PC-9 (cell line): ENCODE data around the gene SLC25A10. TPM values are rescaled to one million over a fixed set of nuclear protein-coding genes. Genes with fewer than 3 reads are reported as not detected.

ENCODE experiments used
- BruUV-seq: library from RNA; stranded (reverse); fragments of 400-500 nt; replicated peaks from 2 replicates; lab custom pipeline; 2021; lab: Mats Ljungman, UMichigan
- CTCF ChIA-PET: fragments of 300-600 bp; sonication (Branson Sonifier 250); formaldehyde crosslinking; loops from one replicate; lab custom pipeline; 2022; ENCODE audit warnings: antibody characterized with exemption; lab: Charles Lee
- POLR2A ChIA-PET: fragments of 300-600 bp; sonication (Branson Sonifier 250); formaldehyde crosslinking; loops from one replicate; lab custom pipeline; 2022; ENCODE audit warnings: antibody characterized with exemption; ENCODE audit not compliant: unreplicated experiment; lab: Charles Lee
- DNase-seq, 2 experiments: peaks; one replicate each; pipeline versions ENCODE4 v3.0.0 to v3.0.0-alpha.2; 2015 to 2022; ENCODE audit warnings: mixed read lengths in 1 of 2
- H2AFZ ChIP-seq: fragments of 200-600 bp; sonication (generic); 2 replicates; pipeline ENCODE4 v1.8.1; 2017; ENCODE audit warnings: antibody characterized with exemption
- H3F3A ChIP-seq: fragments of 200-600 bp; sonication (generic); 2 replicates; pipeline ENCODE4 v1.8.1; 2017; ENCODE audit warnings: antibody characterized with exemption, mild to moderate bottlenecking, low read depth; ENCODE audit not compliant: insufficient read depth
- H3K27ac ChIP-seq: fragments of 200-600 bp; sonication (generic); 2 replicates; pipeline ENCODE4 v1.6.1; 2016; ENCODE audit warnings: mixed run types
- H3K27me3 ChIP-seq: fragments of 200-600 bp; sonication (generic); 2 replicates; pipeline ENCODE4 v1.6.1; 2016; ENCODE audit warnings: low read depth, mixed run types; ENCODE audit not compliant: insufficient read depth
- H3K36me3 ChIP-seq: fragments of 200-600 bp; sonication (generic); 2 replicates; pipeline ENCODE4 v1.6.1; 2016; ENCODE audit warnings: low read depth, mixed run types
- H3K4me1 ChIP-seq: fragments of 200-600 bp; sonication (generic); replicated peaks from 2 replicates; pipeline ENCODE4 v1.6.1; 2016; ENCODE audit warnings: mixed run types; ENCODE audit not compliant: insufficient read depth
- H3K4me2 ChIP-seq: fragments of 200-600 bp; sonication (generic); 2 replicates; pipeline ENCODE4 v1.6.1; 2017; ENCODE audit warnings: mixed run types
- H3K4me3 ChIP-seq: fragments of 200-600 bp; sonication (generic); 2 replicates; pipeline ENCODE4 v1.6.1; 2016; ENCODE audit warnings: mixed run types
- H3K79me2 ChIP-seq: fragments of 200-600 bp; sonication (generic); 2 replicates; pipeline ENCODE4 v1.6.1; 2017; ENCODE audit warnings: low read depth, mixed run types
- H3K9me2 ChIP-seq: fragments of 200-600 bp; sonication (generic); 2 replicates; pipeline ENCODE4 v1.8.1; 2017; ENCODE audit warnings: mild to moderate bottlenecking; ENCODE audit not compliant: insufficient read depth
- H3K9me3 ChIP-seq: fragments of 200-600 bp; sonication (generic); 2 replicates; pipeline ENCODE4 v1.8.1; 2016; ENCODE audit warnings: low read depth; ENCODE audit not compliant: insufficient read depth
- H4K20me1 ChIP-seq: fragments of 200-600 bp; sonication (generic); 2 replicates; pipeline ENCODE4 v1.8.1; 2017; ENCODE audit not compliant: insufficient read depth
- EZH2 ChIP-seq: fragments of 200-600 bp; sonication (generic); IDR thresholded peaks from 2 replicates; pipeline ENCODE4 v1.8.0; 2017; ENCODE audit warnings: antibody characterized with exemption, low read depth
- intact Hi-C: fragments of 100-400 bp; cut with micrococcal nuclease; formaldehyde crosslinking; loops from one replicate; pipeline ENCODE4 v1.10.0; 2022; ENCODE audit not compliant: unreplicated experiment
- total RNA-seq: library from RNA; stranded (reverse); gene quantifications from 2 replicates; pipeline ENCODE4 v1.2.3, GENCODE V29; 2021
- TF ChIP-seq, protein P1 (sequence below): fragments of 200-600 bp; sonication (generic); conservative IDR thresholded peaks from 2 replicates; pipeline ENCODE4 v1.6.1; 2017; ENCODE audit warnings: mixed run types, antibody characterized with exemption, mild to moderate bottlenecking, moderate library complexity

The SLC25A10 gene
- total RNA-seq, 1 experiment from 2014 or later: 86.5 TPM

DNA sequence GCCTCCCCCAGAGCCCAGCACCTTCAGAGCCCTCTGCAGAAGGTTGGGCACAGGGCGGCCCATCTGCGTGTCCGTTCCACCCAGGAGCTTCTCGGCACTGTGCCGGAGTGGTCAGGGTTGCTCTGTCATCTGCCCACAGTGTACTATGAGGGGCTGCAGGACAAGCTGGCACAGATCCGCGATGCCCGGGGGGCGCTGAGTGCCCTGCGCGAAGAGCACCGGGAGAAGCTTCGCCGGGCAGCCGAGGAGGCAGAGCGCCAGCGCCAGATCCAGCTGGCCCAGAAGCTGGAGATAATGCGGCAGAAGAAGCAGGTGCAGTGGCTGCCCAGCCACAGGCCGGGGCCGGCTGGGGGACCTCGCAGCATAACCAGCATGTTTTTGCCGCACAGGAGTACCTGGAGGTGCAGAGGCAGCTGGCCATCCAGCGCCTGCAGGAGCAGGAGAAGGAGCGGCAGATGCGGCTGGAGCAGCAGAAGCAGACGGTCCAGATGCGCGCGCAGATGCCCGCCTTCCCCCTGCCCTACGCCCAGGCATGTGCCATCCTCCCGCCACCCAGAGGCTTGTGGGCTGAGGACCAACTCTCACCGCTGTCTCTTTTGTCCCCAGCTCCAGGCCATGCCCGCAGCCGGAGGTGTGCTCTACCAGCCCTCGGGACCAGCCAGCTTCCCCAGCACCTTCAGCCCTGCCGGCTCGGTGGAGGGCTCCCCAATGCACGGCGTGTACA is 15.7 kb upstream of the SLC25A10 start:
- TF ChIP-seq EZH2: no peak
- TF ChIP-seq, protein P1, sequence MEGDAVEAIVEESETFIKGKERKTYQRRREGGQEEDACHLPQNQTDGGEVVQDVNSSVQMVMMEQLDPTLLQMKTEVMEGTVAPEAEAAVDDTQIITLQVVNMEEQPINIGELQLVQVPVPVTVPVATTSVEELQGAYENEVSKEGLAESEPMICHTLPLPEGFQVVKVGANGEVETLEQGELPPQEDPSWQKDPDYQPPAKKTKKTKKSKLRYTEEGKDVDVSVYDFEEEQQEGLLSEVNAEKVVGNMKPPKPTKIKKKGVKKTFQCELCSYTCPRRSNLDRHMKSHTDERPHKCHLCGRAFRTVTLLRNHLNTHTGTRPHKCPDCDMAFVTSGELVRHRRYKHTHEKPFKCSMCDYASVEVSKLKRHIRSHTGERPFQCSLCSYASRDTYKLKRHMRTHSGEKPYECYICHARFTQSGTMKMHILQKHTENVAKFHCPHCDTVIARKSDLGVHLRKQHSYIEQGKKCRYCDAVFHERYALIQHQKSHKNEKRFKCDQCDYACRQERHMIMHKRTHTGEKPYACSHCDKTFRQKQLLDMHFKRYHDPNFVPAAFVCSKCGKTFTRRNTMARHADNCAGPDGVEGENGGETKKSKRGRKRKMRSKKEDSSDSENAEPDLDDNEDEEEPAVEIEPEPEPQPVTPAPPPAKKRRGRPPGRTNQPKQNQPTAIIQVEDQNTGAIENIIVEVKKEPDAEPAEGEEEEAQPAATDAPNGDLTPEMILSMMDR: no peak
- no peak for DNase-seq
- H3K9me3 ChIP-seq: no peaks in the 10 kb centered on the region
- no peaks in the 10 kb centered on the region for H3K9me2 ChIP-seq
- no peak overlapping the region for H3K4me2 ChIP-seq
- intact Hi-C loops: no loop called here
- ChIA-PET POLR2A (no interaction called here), CTCF (no interaction called here)
- peaks cover 9% of the 10 kb centered on the region for H3K79me2 ChIP-seq
- BruUV-seq: no TSS peak
- H3K4me1 ChIP-seq: peaks cover 3% of the 10 kb centered on the region; the same call in 1 of the 2 replicates
- no peak overlapping the region for H2AFZ ChIP-seq
- H3K36me3 ChIP-seq: no peaks in the 10 kb centered on the region
- H3K27me3 ChIP-seq: no peaks in the 10 kb centered on the region
- H3F3A ChIP-seq: no peaks in the 10 kb centered on the region; the same call in 1 of the 2 replicates
- peaks cover 4% of the 10 kb centered on the region; the same call in 1 of the 2 replicates for H4K20me1 ChIP-seq
- no peak overlapping the region for H3K4me3 ChIP-seq
- H3K27ac ChIP-seq: no peak overlapping the region

GRCh38 chr17:81697261-81698044 is 14.6 kb upstream of the SLC25A10 start:
- no peak overlapping the region for H3K27ac ChIP-seq
- intact Hi-C loops: no loop called here
- H3F3A ChIP-seq: peaks cover 10% of the 10 kb centered on the region
- H2AFZ ChIP-seq: no peak overlapping the region
- peaks cover 19% of the 10 kb centered on the region for H3K79me2 ChIP-seq
- H3K36me3 ChIP-seq: no peaks in the 10 kb centered on the region
- CTCF ChIA-PET: no interaction called here
- peaks cover 7% of the 10 kb centered on the region; the same call in 1 of the 2 replicates for H3K4me1 ChIP-seq
- no peaks in the 10 kb centered on the region for H3K9me2 ChIP-seq
- no peak for DNase-seq
- POLR2A ChIA-PET: no interaction called here
- H3K4me3 ChIP-seq: no peak overlapping the region
- TF ChIP-seq, protein P1: no peak
- no peak for TF ChIP-seq EZH2
- H3K9me3 ChIP-seq: no peaks in the 10 kb centered on the region
- H3K27me3 ChIP-seq: no peaks in the 10 kb centered on the region
- BruUV-seq: no TSS peak
- peaks cover 4% of the 10 kb centered on the region; the same call in 1 of the 2 replicates for H4K20me1 ChIP-seq
- no peak overlapping the region for H3K4me2 ChIP-seq

DNA sequence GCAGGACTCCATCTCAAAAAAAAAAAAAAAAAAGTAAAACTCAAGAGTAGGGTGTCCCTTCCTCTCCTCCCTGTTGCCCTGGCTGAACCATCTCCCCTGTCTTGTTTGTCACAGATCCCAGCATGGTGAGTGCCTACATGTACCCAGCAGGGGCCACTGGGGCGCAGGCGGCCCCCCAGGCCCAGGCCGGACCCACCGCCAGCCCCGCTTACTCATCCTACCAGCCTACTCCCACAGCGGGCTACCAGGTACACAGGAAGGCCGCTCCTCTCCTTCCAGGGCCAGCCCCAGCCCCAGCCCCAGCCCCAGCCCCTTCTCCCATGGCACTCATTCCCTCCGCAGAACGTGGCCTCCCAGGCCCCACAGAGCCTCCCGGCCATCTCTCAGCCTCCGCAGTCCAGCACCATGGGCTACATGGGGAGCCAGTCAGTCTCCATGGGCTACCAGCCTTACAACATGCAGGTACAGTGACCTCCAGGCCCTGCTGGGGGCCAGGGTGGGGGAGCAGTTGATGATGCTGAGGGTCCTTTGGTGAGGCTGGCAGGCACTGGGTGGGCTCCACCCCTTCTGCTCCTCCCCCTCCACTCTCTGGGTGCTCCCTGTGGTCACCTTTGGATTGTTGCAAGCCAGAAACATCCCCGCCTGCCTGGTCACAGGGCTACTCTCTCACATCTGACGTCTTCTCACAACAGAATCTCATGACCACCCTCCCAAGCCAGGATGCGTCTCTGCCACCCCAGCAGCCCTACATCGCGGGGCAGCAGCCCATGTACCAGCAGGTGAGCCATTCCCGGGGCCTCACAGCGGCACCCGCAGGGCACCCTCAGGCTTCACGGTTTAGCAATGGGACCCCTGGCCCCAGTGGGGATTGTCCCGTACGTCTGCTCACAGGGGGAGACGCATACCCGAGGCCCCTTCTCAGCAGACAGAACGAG is 11.5 kb upstream of the SLC25A10 start:
- peaks cover 4% of the 10 kb centered on the region; the same call in 1 of the 2 replicates for H4K20me1 ChIP-seq
- H3K4me2 ChIP-seq: peak overlapping the region; percentile 91; the same call in 1 of the 2 replicates

More for the DNA sequence above, 11.5 kb upstream of the SLC25A10 start:
- ChIA-PET POLR2A (interaction anchor here (0.7 kb wide), 1 partner anchor 9 kb away, joined by 4 read pairs; no protein-coding TSS in a partner anchor), CTCF (no interaction called here)
- Histone ChIP-seq H3K27ac (no peak overlapping the region), H2AFZ (no peak overlapping the region), H3K36me3 (no peaks in the 10 kb centered on the region), H3K9me2 (no peaks in the 10 kb centered on the region), H3K27me3 (no peaks in the 10 kb centered on the region), H3F3A (peaks cover 22% of the 10 kb centered on the region), H3K9me3 (no peaks in the 10 kb centered on the region), H3K79me2 (peaks cover 45% of the 10 kb centered on the region), H3K4me3 (no peak overlapping the region), H3K4me1 (peaks cover 7% of the 10 kb centered on the region)
- DNase-seq: no peak
- no TSS peak for BruUV-seq
- intact Hi-C loops: no loop called here
- no peak for TF ChIP-seq EZH2
- TF ChIP-seq, protein P1: no peak
